GM12874 (cell line): ENCODE results near the gene ZFP64.
A peak's percentile ranks its signal among the peaks of the same experiment; 100 is the strongest.

ENCODE experiments used
- CTCF ChIP-seq: IDR thresholded peaks from 2 replicates; pipeline ENCODE4 v1.5.1; 2011; ENCODE audit warnings: low read depth, mild to moderate bottlenecking, control low read depth, low read length, moderate library complexity; ENCODE audit not compliant: insufficient read depth

Gene ZFP64

DNA sequence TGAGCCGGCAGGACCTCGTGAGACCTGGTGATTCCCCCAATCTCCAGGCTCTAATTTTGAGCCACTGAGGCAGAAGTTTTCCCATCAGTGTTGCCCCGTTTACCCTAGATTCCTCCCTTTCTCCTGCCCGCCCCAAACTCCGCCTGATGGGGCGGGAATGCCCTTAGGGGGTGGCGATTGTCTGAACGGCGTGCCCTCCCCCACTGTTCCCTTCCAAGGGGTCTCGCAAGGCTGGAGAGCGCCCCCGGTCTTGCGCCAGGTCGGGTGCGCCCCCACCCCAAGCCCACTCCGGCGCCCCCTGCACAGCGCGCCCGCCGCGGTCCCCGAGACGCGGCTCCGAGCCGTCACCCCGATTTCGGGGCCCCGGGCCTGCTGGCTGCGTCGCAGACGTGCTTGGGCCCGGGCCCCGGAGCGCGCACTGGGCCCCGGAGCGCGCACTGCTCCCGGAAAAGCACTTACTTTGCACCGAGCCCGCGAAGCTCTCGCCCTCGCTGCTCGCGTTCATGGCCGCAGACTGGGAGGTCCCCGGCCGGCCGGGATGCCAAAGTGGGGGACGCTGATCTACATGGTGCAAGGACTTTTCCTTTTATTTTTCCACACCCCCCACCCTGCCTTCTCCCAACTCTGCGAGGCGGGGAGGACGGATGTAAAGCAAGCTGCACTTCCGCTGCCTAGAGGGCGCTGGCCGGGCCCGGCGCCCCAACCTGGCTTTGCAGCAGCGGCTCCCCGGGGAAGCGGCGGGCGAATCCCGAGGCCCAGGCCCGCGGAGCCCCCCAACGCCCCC, at the start of gene ZFP64:
Gene ZFP64, minus strand, starts transcription at position 648 of the 784 bp plus-strand sequence. Its CDS starts 143 bp downstream, at position 505.
- peak; percentile 76 for TF ChIP-seq CTCF

- TF ChIP-seq CTCF: no peak
Measured at GRCh38 chr20:52240802-52241201, 49.2 kb upstream of the ZFP64 start.

GRCh38 chr20:52239102-52239501, 47.5 kb upstream of the ZFP64 start:
- no peak for TF ChIP-seq CTCF

DNA sequence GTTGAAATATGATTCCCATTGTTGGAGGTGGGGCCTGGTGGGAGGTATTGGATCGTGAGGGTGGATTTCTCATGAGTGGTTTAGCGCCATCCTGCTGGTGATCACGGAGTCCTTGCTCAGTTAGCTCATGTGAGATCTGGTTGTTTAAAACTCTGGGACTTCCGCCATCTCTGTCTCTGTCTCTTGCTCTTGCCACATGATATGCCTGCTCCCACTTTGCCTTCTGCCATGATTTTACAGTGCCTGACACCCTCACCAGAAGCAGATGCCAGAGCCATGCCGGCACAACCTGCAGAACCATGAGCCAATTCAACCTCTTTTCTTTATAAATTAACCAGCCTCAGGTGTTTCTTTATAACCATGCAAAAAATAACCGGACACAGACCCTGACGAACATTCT, 44.7 kb upstream of the ZFP64 start:
- TF ChIP-seq CTCF: no peak

GRCh38 chr20:52235129-52235528, 43.5 kb upstream of the ZFP64 start:
- TF ChIP-seq CTCF: no peak

DNA sequence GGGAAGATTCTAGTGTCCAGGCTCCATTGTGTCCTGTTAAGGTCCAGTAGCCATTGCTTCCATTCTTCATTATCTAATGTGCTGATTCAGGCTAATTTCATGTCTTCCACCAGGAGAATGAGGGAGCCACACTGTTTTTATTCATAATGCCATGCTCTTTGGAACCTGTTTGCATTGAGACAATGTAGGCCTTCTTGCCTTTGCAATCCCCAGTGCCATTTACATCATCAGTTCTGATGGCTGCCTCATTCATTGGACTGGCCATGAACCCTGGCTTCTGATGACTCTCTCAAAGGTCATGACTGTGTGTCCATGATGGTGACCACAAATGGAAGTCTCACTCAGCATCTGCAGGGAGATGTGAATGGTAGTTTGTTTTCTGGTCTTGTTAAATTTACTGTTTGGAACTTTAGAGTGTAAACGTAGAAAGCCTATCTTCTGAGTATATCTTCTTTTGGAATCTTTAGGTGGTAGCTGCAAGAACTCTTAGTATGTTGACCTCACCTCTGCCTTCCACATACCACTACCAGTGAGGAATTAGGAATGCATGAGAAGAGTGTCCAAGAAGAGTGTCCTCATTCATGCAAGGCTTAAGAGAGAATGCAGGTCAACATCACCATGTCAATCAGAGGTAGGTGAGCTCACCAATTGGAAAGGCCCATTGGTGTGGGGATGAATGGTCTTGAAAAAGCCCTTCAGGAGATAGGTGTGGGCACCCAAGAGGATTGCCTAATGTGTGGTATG, 42.9 kb upstream of the ZFP64 start:
- no peak for TF ChIP-seq CTCF

- TF ChIP-seq CTCF: no peak
Measured at GRCh38 chr20:52231230-52231746, 39.7 kb upstream of the ZFP64 start.
